GM12875 (cell line): ENCODE results near the gene DNAAF2.

Source experiments
- H3K4me3 ChIP-seq: one replicate; pipeline ENCODE4 v1.5.1; 2011; ENCODE audit warnings: low read depth, low read length, control low read depth
- TF ChIP-seq, protein P1 (sequence below): IDR thresholded peaks from 2 replicates; pipeline ENCODE4 v1.5.1; 2011; ENCODE audit warnings: low read depth, mild to moderate bottlenecking, control low read depth, inconsistent platforms, low read length, moderate library complexity, borderline replicate concordance; ENCODE audit not compliant: insufficient read depth

Gene DNAAF2

DNA sequence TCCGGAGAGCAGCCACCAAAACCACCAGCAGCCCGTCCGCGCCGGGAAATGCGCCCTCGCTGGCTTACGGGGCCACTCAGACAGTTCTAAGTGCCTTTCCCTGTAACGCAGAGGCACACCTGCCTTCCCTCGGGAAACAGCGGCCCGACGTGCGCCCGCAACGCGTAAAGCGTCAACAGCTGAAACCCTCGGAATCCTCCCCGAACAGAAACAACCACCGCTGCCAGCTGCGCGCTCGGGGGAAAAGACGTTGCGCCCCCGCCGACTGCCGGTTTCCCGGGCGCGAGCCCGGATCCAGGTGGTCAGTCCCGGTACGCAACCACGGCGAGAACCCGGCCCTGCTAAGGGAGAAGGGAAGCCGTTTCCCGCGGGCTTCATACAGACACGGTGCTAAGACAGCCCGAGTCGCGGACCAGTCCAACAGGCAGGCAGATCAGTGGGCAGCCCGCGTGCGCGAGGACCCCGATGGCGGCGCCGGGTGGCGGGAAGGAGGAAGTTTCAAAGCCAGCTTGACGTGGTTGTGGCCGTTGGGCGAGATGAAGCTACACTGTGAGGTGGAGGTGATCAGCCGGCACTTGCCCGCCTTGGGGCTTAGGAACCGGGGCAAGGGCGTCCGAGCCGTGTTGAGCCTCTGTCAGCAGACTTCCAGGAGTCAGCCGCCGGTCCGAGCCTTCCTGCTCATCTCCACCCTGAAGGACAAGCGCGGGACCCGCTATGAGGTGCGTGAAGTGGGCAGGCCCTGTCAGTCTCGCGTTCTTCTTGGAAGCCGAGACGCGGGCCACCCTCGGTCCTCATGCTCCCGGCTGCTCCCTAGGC is 36.4 kb downstream of the DNAAF2 start, which contains the start of gene LRR1:
LRR1 (plus strand) TSS at position 456 of the 816 bp plus-strand sequence; CDS start at position 537, 81 bp downstream.
- H3K4me3 ChIP-seq = peak within 1 kb of the TSS; percentile 86
- TF ChIP-seq, protein P1, sequence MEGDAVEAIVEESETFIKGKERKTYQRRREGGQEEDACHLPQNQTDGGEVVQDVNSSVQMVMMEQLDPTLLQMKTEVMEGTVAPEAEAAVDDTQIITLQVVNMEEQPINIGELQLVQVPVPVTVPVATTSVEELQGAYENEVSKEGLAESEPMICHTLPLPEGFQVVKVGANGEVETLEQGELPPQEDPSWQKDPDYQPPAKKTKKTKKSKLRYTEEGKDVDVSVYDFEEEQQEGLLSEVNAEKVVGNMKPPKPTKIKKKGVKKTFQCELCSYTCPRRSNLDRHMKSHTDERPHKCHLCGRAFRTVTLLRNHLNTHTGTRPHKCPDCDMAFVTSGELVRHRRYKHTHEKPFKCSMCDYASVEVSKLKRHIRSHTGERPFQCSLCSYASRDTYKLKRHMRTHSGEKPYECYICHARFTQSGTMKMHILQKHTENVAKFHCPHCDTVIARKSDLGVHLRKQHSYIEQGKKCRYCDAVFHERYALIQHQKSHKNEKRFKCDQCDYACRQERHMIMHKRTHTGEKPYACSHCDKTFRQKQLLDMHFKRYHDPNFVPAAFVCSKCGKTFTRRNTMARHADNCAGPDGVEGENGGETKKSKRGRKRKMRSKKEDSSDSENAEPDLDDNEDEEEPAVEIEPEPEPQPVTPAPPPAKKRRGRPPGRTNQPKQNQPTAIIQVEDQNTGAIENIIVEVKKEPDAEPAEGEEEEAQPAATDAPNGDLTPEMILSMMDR = no peak

DNA sequence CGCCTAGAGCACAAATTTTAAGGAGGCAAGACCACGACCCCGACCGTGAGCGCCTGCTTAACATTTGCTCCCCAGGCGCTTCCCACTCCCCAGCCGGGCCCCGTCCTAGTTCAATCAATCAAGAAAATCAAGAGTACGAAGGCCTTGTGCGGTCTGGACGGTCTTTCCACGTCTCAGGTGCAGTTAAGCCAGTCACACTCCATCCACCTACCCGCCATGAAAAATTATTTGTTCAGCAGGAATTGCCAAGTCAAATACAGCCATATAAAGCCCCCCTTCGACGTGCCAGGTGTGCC is 36.9 kb downstream of the DNAAF2 start:
- TF ChIP-seq, protein P1 = no peak
- H3K4me3 ChIP-seq = peak overlapping the region; percentile 86

DNA sequence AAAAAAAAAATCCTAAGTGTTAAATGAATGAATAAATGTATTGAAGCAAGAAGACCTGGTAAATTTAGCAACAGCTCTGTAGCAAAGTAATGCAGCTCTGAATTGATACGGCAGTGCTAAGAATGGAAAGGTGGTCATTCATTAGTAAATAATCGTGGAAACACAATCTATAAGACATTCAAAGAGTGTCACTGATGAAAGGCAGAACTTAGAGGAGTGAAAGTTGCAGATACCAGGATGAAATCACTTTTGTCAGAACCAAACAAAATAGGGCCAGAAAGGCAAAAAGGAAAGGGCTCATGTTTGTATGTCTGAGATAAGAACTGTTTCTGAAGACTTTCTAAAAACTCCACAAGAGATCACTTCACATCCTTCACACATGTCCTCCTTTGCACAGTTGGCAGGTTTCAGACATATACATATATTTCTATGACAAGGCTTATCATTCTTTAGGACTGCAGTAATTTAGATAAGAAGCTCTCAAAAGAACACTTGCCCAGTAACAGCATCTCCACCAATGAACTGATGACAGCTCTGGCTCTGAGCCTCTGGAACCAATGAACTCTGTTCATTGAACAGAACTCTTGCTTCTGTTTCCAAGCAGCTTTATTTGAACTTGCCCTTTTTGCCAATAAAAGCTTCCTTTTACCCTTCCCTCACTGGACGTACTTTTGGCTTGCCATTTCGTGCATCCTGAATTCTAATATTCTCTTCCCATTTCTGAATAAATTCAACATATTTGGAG is 40.5 kb downstream of the DNAAF2 start:
- H3K4me3 ChIP-seq = no peak overlapping the region
- TF ChIP-seq, protein P1 = no peak

DNA sequence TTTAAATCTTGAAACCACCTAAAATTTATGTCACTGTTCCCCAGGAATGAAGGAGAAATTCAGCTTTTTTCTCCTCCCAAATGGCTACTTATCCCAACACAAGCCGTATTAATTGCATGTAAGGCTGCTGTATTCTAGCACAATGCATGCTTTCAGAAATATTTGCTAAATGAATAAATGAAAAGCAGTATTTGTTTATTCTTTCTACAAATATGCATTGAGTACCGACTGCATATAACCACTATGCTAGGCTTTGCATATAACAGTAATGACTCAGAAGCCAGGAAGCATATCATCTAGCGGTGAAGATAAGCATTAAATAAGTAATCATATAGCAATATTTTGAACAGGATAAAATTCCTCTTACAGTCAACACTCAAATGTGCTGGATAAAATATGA is 42.0 kb downstream of the DNAAF2 start:
- no peak overlapping the region for H3K4me3 ChIP-seq

DNA sequence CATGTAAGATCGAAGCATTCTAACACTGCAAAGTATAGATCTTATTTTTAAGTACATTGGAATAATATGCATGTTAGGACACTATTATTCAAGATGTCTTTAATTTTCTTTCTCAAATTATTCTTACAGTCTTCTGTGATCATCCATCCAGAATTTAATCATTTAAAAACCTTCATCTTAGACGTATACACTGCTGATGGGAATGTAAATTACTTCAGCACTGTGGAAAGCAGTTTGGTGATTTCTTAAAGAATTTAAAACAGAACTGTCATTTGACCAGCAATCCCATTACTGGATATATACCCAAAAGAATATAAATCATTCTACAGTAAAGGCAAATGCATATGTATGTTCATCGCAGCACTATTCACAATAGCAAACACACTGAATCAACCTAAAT is 45.7 kb downstream of the DNAAF2 start:
- TF ChIP-seq, protein P1 = no peak
- no peak overlapping the region for H3K4me3 ChIP-seq

More for the DNA sequence above, 42.0 kb downstream of the DNAAF2 start:
- TF ChIP-seq, protein P1 = no peak

DNA sequence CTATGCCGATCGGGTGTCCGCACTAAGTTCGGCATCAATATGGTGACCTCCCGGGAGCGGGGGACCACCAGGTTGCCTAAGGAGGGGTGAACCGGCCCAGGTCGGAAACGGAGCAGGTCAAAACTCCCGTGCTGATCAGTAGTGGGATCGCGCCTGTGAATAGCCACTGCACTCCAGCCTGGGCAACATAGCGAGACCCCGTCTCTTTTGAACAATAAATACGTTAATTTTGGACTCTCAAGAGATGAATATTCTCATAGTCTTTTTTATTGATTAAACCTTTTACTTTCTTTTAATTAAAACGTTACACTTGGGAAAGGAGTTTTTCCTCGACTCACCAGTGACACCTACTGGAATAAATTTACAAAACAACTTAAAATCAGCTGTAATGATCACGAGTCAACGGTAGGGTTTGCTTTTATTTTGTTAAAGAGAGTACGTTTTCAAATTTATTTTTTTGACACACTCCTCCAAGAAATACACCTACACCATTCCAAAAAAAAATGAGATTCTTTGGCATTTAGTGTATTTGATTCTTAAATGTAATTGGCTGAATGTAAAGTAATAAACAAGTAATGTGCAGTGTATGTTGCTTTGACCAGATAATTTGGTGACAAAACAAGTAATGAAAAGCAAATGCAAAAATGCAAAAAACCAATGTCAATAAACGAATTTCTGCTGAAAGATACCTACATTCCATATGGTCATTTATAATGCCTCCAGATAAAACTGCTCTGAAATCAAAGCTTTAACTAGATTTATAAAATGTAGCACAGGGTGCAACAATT is 48.2 kb downstream of the DNAAF2 start:
- TF ChIP-seq, protein P1 = peak; percentile 50
- no peak overlapping the region for H3K4me3 ChIP-seq
